COLO668 (cell line): Measurements from ENCODE around the gene NSF.

Source experiments
- DNase-seq: peaks from one replicate; lab custom pipeline; 2025; ENCODE audit not compliant: unreplicated experiment; lab: John Stamatoyannopoulos, UW

Gene NSF

DNA sequence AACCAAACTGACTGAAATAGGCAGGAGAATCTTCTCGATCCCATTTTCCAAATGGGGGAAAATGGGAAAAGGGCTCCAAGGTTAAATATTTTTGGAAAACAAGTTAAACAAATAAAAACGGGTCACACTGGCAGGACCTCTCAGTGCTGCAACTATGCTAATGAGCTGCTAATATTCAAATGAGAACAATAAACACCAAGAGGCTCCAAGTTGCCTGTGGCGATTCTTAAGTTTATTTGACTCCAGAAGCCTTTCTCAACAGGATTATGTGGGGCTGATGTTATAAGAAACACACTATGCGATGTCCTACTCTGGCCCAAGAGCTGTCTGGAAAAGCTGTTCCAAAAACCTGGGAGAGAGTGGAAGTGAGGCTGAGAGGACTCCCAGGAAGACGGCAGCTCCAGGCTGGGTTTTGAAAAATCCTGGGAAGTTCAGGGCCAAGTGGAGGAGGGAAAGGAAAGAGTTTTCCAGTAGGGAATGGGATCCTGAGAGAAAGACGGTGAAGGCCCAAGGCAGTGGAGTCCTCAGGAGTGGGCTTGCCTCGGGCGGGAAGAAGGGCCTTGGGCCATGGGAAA lies 206.6 kb downstream of the NSF start:
- DNase-seq, result no peak

GRCh38 chr17:46800573-46800972 lies 210.1 kb downstream of the NSF start:
- DNase-seq, result no peak

- no peak for DNase-seq
Observed at GRCh38 chr17:46802800-46803199, 212.3 kb downstream of the NSF start.

GRCh38 chr17:46803544-46803943 lies 213.1 kb downstream of the NSF start:
- DNase-seq, result no peak

- DNase-seq, result no peak
Observed at GRCh38 chr17:46805771-46806170, 215.3 kb downstream of the NSF start.
